Heart right ventricle (tissue), 16 donors: ENCODE data around the gene COL25A1. TPM values are rescaled to one million over a fixed set of nuclear protein-coding genes. Genes with fewer than 3 reads are reported as not detected.
"Not testable (repeated sequence)": the region's sequence is repeated elsewhere in the genome, so short reads cannot be mapped to it uniquely, and the experiment has no call there.

Experiments used
- ATAC-seq, 8 donors: fragments of 200-7000 bp; cut with Tn5 transposase; one replicate each; pipeline ENCODE4 v1.9.1; 2020; ENCODE audit warnings: mild to moderate bottlenecking in 8 of 8, moderate library complexity in 8 of 8, moderate number of reproducible peaks in 1 of 8
- DNase-seq, 2 donors: peaks; one replicate each; pipeline ENCODE4 v3.0.0-alpha.2; 2020
- H3K27ac ChIP-seq, 10 donors: fragments of 200-600 bp; sonication (generic) in 2 of 10; one replicate each; pipeline versions ENCODE4 v1.5.0 to v1.8.0; 2020 to 2022; ENCODE audit warnings: mild to moderate bottlenecking in 3 of 10
- H3K27me3 ChIP-seq, 7 donors: fragments of 200-600 bp; one replicate each; pipeline ENCODE4 v1.8.0; 2021 to 2022; ENCODE audit warnings: mild to moderate bottlenecking in 2 of 7
- H3K36me3 ChIP-seq, 9 donors: fragments of 200-600 bp; sonication (generic) in 1 of 9; one replicate each; pipeline versions ENCODE4 v1.5.0 to v1.8.0; 2020 to 2022; ENCODE audit warnings: mild to moderate bottlenecking in 2 of 9
- H3K4me1 ChIP-seq, 9 donors: fragments of 200-600 bp; sonication (generic) in 1 of 9; one replicate each; pipeline versions ENCODE4 v1.5.0 to v1.8.0; 2020 to 2022; ENCODE audit warnings: mild to moderate bottlenecking in 4 of 9
- H3K4me3 ChIP-seq, 10 donors: fragments of 200-600 bp; sonication (generic) in 2 of 10; one replicate each; pipeline versions ENCODE4 v1.5.0 to v1.8.0; 2020 to 2022; ENCODE audit warnings: mild to moderate bottlenecking in 7 of 10, moderate library complexity in 2 of 10
- H3K9me3 ChIP-seq, 11 donors: fragments of 200-600 bp in 10 of 11; sonication (generic) in 2 of 11; one replicate each; pipeline versions ENCODE4 v1.5.0 to v1.8.0; 2013 to 2022; ENCODE audit warnings: mild to moderate bottlenecking in 2 of 11, control low read depth in 1 of 11, moderate library complexity in 1 of 11
- CTCF ChIP-seq, 9 donors: fragments of 200-600 bp; sonication (generic) in 2 of 9; IDR thresholded peaks; one replicate each; pipeline versions ENCODE4 v1.5.0 to v1.8.0; 2021 to 2022; ENCODE audit warnings: antibody characterized with exemption in 9 of 9, mild to moderate bottlenecking in 5 of 9, moderate library complexity in 1 of 9
- WGBS, 2 donors: extraction: QIAGEN DNeasy Blood & Tissue Kit; methylation state at CpG; one replicate each; pipeline ENCODE4 v1.1.7; 2013; ENCODE audit warnings: inconsistent platforms in 1 of 2; 5-methylcytosine and 5-hydroxymethylcytosine counted together
- intact Hi-C, 10 donors: fragments of 100-400 bp; cut with DNase I; formaldehyde crosslinking; loops; one replicate each; pipeline versions ENCODE4 v1.11.1 to v1.14.2; 2022
- polyA plus RNA-seq, 2 donors: library from polyadenylated mRNA; stranded (reverse); fragments of 200-250 nt; gene quantifications; one replicate each; pipeline ENCODE4 v1.2.3, GENCODE V29; 2013
- total RNA-seq, 10 donors: library from RNA; stranded (reverse); fragmentation: NEBNext Ultra II Directional in 3 of 10; extraction: Animal tissue kit (Norgen Biotek cat#: 25700) in 3 of 10; gene quantifications; one replicate each; pipeline versions ENCODE4 v1.2.1 to v1.2.4, GENCODE V29; 2021 to 2023
- donor health status: Arrhythmogenic right ventricular cardiomyopathy.
- donor health status: ischemic (EF 13 %, LVEDD 7.1; RV severe dilation, severe dysfunction).
- donor health status: healthy with polysubstance abuse.
- donor health status: DM: no; HTN: yes; CAD: no.
- donor health status: DM: no; HTN: no; CAD: no.
- donor health status: ischemic (EF 25% LVEDD 6.9; RV normal size, moderate dysfunction).
- donor health status: ischemic (EF 25% LVEDD 5.7; RV mildly dilated, moderate dysfunction).
- donor health status: healthy.
- donor health status: DM: yes; HTN: yes; CAD: no.
- donor health status: Ischemic cardiomyopathy.
- donor health status: ischemic (EF 35%, LVEDD 5.7; RV mildly dilated, moderate dysfunction).
- donor health status: nonischemic (EF 11% LVEDD 7.7; RV severe dilation, severe dysfunction).
- donor health status: DM: yes; HTN: yes; CAD: no.
- donor health status: PGD.
- donor health status: ischemic (EF 29% LVEDD 5.4; RV normal size, mild dysfunction).
- donor health status: nonischemic (EF 23%, LVEDD 6.1; RV moderate dilation, normal function).

The COL25A1 gene
- total and polyA plus RNA-seq, 12 donors: 0.07 to 1.2 (median 0.41) TPM

- Histone ChIP-seq H3K36me3 (no peaks in the 10 kb centered on the region), H3K27me3 (no peaks in the 10 kb centered on the region), H3K4me3 (no peak overlapping the region), H3K9me3 (peaks cover 0 to 2% (median 0%) of the 10 kb centered on the region in 11 donors), H3K4me1 (no peaks in the 10 kb centered on the region), H3K27ac (no peak overlapping the region)
- DNase-seq: no peak
- no peak for TF ChIP-seq CTCF (IDR thresholded peaks at IDR 0.05)
- 74 to 82% methylated on average over 3 of the region's 3 CpGs for WGBS, 2 donors
- intact Hi-C loops: no loop called here
- ATAC-seq: no peak
These were observed 188.0 kb downstream of the COL25A1 start for GRCh38 chr4:109114501-109114900.

GRCh38 chr4:109113521-109113920 is 188.9 kb downstream of the COL25A1 start:
- 90 to 96% methylated on average over 2 of the region's 2 CpGs for WGBS, 2 donors

GRCh38 chr4:109111031-109111430 is 191.4 kb downstream of the COL25A1 start:
- TF ChIP-seq CTCF (IDR thresholded peaks at IDR 0.05): no peak
- Histone ChIP-seq H3K4me3 (no peak overlapping the region), H3K4me1 (no peaks in the 10 kb centered on the region), H3K9me3 (peaks cover 0 to 2% (median 0%) of the 10 kb centered on the region in 11 donors), H3K27ac (no peak overlapping the region), H3K27me3 (no peaks in the 10 kb centered on the region), H3K36me3 (no peaks in the 10 kb centered on the region)
- intact Hi-C loops: no loop called here
- WGBS, 2 donors: 89 to 97% methylated on average over 3 of the region's 3 CpGs
- no peak for DNase-seq
- no peak for ATAC-seq

More at GRCh38 chr4:109113521-109113920, 188.9 kb downstream of the COL25A1 start:
- Histone ChIP-seq H3K4me3 (no peak overlapping the region), H3K9me3 (peaks cover 0 to 2% (median 0%) of the 10 kb centered on the region in 11 donors), H3K27me3 (no peaks in the 10 kb centered on the region), H3K27ac (no peak overlapping the region), H3K36me3 (no peaks in the 10 kb centered on the region), H3K4me1 (no peaks in the 10 kb centered on the region)
- no peak for TF ChIP-seq CTCF (IDR thresholded peaks at IDR 0.05)
- intact Hi-C loops: no loop called here
- DNase-seq (no peak), ATAC-seq (no peak)

GRCh38 chr4:109108215-109108614 is 194.2 kb downstream of the COL25A1 start:
- H3K4me1 ChIP-seq, DNase-seq, ATAC-seq, H3K27ac ChIP-seq, H3K27me3 ChIP-seq, H3K4me3 ChIP-seq, H3K9me3 ChIP-seq, H3K36me3 ChIP-seq, intact Hi-C loops: not testable (repeated sequence)
- no CpG with 5 or more reads among the region's 2 CpGs for WGBS, 2 donors

- ATAC-seq (no peak), DNase-seq (no peak)
- Histone ChIP-seq H3K9me3 (no peaks in the 10 kb centered on the region), H3K27me3 (no peaks in the 10 kb centered on the region), H3K36me3 (no peaks in the 10 kb centered on the region), H3K27ac (no peak overlapping the region), H3K4me3 (no peak overlapping the region), H3K4me1 (no peaks in the 10 kb centered on the region)
- intact Hi-C loops: no loop called here
- no peak for TF ChIP-seq CTCF (IDR thresholded peaks at IDR 0.05)
- WGBS, 2 donors: 89 to 93% methylated on average over 1 of the region's 1 CpG
These were observed 208.4 kb downstream of the COL25A1 start for GRCh38 chr4:109094056-109094455.
